ENCODE data around the gene TCF7L2. TPM values are rescaled to one million over a fixed set of nuclear protein-coding genes. Genes with fewer than 3 reads are reported as not detected.
A peak's percentile ranks its signal among the peaks of the same experiment; 100 is the strongest.

The TCF7L2 gene
- total RNA-seq, result 10 to 100 TPM; 12.7 to 59.9 (median 16.1) TPM

- DNase-seq, result peak; percentile 94 to 98
- Histone ChIP-seq H3K27me3 (no peaks in the 10 kb centered on the region), H3K36me3 (no peaks in the 10 kb centered on the region), H3K27ac (peak within 1 kb of the TSS; percentile 93 to 97), H3K9me3 (no peaks in the 10 kb centered on the region), H3K4me1 (no peaks in the 10 kb centered on the region), H3K4me3 (peak within 1 kb of the TSS; percentile 80 to 90)
- intact Hi-C loops (cut with DNase I; ENCODE audit: low total_unique reads), result loop anchor here (10.0 kb wide), 2 partner anchors 105 to 175 kb away; no protein-coding TSS in a partner anchor
- TF ChIP-seq CTCF (IDR thresholded peaks at IDR 0.05) (no peak), POLR2A (IDR thresholded peaks at IDR 0.05) (peak; percentile 62 to 82)
These were observed at the start of gene TCF7L2 for GRCh38 chr10:112949875-112950507. TCF7L2 (plus strand) TSS chr10:112950247; CDS start chr10:112950757, 510 bp downstream.

GRCh38 chr10:112902730-112903129 lies 47.3 kb upstream of the TCF7L2 start:
- no peak for TF ChIP-seq CTCF (IDR thresholded peaks at IDR 0.05)
- TF ChIP-seq POLR2A (IDR thresholded peaks at IDR 0.05), result no peak
- Histone ChIP-seq H3K4me1 (no peaks in the 10 kb centered on the region), H3K27ac (no peak overlapping the region), H3K36me3 (no peaks in the 10 kb centered on the region), H3K27me3 (no peaks in the 10 kb centered on the region), H3K4me3 (no peak overlapping the region), H3K9me3 (no peaks in the 10 kb centered on the region)
- DNase-seq, result no peak
- intact Hi-C loops (cut with DNase I; ENCODE audit: low total_unique reads), result no loop called here

- Histone ChIP-seq H3K4me3 (no peak overlapping the region), H3K27ac (no peak overlapping the region), H3K36me3 (no peaks in the 10 kb centered on the region), H3K4me1 (no peaks in the 10 kb centered on the region), H3K27me3 (no peaks in the 10 kb centered on the region), H3K9me3 (no peaks in the 10 kb centered on the region)
- intact Hi-C loops (cut with DNase I; ENCODE audit: low total_unique reads), result no loop called here
- TF ChIP-seq CTCF (IDR thresholded peaks at IDR 0.05) (no peak), POLR2A (IDR thresholded peaks at IDR 0.05) (no peak)
- no peak for DNase-seq
These were observed 46.0 kb upstream of the TCF7L2 start for GRCh38 chr10:112904000-112904399.

GRCh38 chr10:112906945-112907344 lies 43.1 kb upstream of the TCF7L2 start:
- Histone ChIP-seq H3K4me3 (no peak overlapping the region), H3K27me3 (no peaks in the 10 kb centered on the region), H3K36me3 (no peaks in the 10 kb centered on the region), H3K27ac (no peak overlapping the region), H3K4me1 (peaks cover 0 to 4% of the 10 kb centered on the region in 2 donors), H3K9me3 (no peaks in the 10 kb centered on the region)
- intact Hi-C loops (cut with DNase I; ENCODE audit: low total_unique reads), result no loop called here
- TF ChIP-seq POLR2A (IDR thresholded peaks at IDR 0.05) (no peak), CTCF (IDR thresholded peaks at IDR 0.05) (no peak)
- no peak for DNase-seq

GRCh38 chr10:112907893-112908292 lies 42.2 kb upstream of the TCF7L2 start:
- Histone ChIP-seq H3K27me3 (no peaks in the 10 kb centered on the region), H3K27ac (no peak overlapping the region), H3K36me3 (no peaks in the 10 kb centered on the region), H3K4me3 (no peak overlapping the region), H3K9me3 (no peaks in the 10 kb centered on the region), H3K4me1 (peaks cover 0 to 4% of the 10 kb centered on the region in 2 donors)
- intact Hi-C loops (cut with DNase I; ENCODE audit: low total_unique reads), result no loop called here
- no peak for DNase-seq
- no peak for TF ChIP-seq CTCF (IDR thresholded peaks at IDR 0.05)
- TF ChIP-seq POLR2A (IDR thresholded peaks at IDR 0.05), result no peak
